NCI-H510A (cell line): ENCODE measurements around the gene SSBP2.
"Not testable (repeated sequence)": the region's sequence is repeated elsewhere in the genome, so short reads cannot be mapped to it uniquely, and the experiment has no call there.

Experiments
- DNase-seq: peaks from one replicate; lab custom pipeline; 2025; lab: John Stamatoyannopoulos, UW

The SSBP2 gene

DNA sequence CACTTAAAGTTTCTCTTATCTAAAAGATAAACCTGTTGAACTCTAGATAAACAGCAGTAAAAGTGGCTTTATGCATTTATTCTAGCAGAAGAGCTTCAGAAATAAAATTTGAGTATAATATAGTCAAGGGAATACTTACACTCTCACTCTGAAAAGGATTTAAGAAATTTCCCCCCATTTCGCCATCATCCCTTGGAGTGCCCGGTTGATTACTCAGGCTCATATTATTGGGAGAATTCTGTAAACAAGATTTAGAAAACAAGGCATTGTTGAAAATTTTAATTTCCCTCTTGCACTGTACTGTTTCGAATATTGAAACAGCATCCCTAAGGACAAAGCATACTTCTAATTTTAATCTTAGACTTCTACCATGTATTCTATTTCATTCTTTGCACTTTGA lies 322.5 kb downstream of the SSBP2 start:
- no peak for DNase-seq

DNA sequence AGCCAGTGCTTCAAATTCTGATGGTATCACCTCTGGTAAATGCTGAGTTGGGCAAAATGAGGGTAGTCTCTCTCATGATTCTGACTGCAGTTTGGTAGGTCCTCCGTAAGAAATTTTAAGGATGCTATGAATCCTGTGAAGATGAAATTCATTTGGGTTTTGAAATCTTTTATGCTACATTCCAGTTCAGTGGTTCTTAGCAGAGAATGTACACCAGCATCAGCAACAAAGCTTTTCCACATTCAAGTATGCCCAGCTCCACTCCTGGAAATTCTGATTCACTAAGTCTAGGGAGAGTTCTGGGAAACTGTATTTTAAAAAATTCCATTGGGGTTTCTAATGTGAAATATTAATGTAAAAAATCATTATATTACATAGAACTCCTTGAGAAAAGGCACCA lies 323.3 kb downstream of the SSBP2 start:
- no peak for DNase-seq

DNA sequence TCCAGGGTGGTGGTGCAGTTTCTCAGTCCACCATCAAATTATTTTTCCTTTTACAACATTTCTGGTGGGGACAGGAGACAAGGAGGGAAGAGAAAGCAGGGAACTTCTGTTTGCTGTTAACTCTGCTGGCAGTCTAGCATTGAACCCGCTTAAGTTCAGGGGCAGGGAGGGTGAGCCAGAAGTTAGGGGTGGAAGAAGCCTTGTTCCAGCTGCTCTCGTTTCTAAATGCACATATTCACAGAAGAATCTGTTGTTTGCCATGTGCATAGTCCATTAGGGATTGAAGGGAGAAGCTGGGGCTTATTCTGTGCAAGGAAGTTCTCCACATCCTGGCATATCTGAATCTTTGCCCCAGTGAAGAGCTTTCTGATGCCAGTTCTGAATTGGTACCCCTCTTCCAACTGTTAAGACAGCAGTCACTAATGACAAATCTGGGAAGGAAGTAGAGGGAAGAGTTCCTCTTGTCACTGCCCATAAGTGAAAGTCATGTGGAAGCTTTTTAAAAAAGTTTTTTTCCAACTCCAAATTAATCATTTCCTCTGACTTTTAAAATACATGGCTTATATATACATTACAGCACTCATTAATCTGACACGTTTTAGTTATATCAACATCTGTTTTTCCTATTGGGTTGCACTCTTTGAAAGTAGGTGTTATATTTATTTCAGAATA lies 324.4 kb downstream of the SSBP2 start:
- DNase-seq, result no peak

DNA sequence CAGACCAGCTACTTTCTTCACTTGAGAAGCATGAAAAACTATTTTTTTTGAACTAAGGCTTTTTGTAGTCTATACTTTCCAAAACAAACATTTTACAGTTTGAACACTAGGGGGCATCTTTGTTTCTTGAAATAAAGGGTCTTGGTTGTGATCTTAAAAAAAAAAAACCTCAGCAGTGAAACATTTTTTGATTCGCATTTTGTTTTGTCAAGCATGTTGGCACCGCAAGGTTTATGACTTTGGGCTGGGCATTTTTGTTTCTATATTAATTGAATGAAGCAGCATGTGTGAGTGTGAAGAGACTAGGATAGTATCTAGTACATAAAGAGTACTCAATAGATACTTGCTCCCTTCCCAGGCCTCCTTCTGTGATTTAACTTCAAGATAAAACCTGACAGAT lies 325.3 kb downstream of the SSBP2 start:
- no peak for DNase-seq

- no peak for DNase-seq
These were observed 326.2 kb downstream of the SSBP2 start for GRCh38 chr5:81424728-81425127.

- DNase-seq, result no peak
These were observed 328.2 kb downstream of the SSBP2 start for GRCh38 chr5:81422671-81423070.

DNA sequence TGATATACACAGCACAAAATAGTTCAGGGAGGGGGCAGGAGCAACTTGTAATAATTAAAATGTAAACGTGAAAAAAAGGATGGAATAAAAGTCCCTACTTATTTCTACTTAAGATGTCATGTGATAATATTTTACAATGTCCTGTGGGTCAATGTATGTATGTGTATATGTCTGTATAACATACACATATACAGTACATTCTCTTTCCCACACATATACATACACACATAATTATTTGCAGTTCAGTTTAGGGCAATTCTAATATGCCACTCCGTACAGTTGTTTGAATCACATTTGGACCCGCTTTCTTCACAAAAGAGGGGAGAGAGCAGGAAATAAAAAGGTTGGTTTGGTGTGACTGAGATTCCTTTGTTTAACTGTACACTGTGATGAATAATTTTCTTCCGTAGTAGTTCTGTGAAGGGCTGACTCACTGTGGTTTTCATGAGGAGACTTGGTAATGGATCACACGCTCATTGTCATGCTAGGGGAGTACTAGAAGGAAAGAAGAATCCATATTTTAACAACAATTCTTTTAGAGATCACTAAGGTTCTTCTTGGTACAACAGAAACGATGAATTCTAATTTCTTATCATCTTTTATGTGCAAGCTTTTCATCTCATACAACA lies 330.7 kb downstream of the SSBP2 start:
- no peak for DNase-seq

DNA sequence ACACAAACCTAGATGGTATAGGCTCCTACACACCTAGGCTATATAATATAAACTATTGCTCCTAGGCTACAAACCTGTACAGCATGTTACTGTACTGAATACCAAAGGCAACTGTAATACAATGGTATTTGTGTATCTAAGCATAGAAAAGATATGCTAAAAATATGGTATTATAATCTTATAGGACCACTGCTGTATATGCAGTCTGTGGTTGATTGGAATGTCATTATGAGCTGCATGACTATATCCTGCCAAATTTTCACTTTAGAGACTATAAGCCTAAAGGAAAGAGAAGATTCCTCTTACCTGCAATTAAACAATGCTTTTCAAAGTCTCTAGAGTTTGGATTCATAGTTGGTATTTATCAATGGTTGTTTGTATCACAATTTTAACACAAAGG lies 332.3 kb downstream of the SSBP2 start:
- DNase-seq, result no peak

GRCh38 chr5:81417052-81417451 lies 333.8 kb downstream of the SSBP2 start:
- DNase-seq, result no peak

GRCh38 chr5:81409896-81410295 lies 341.0 kb downstream of the SSBP2 start:
- no peak for DNase-seq

GRCh38 chr5:81409361-81409760 lies 341.5 kb downstream of the SSBP2 start:
- no peak for DNase-seq

- DNase-seq, result no peak
These were observed 342.4 kb downstream of the SSBP2 start for GRCh38 chr5:81408496-81408895.

GRCh38 chr5:81407811-81408210 lies 343.1 kb downstream of the SSBP2 start:
- not testable (repeated sequence) for DNase-seq

DNA sequence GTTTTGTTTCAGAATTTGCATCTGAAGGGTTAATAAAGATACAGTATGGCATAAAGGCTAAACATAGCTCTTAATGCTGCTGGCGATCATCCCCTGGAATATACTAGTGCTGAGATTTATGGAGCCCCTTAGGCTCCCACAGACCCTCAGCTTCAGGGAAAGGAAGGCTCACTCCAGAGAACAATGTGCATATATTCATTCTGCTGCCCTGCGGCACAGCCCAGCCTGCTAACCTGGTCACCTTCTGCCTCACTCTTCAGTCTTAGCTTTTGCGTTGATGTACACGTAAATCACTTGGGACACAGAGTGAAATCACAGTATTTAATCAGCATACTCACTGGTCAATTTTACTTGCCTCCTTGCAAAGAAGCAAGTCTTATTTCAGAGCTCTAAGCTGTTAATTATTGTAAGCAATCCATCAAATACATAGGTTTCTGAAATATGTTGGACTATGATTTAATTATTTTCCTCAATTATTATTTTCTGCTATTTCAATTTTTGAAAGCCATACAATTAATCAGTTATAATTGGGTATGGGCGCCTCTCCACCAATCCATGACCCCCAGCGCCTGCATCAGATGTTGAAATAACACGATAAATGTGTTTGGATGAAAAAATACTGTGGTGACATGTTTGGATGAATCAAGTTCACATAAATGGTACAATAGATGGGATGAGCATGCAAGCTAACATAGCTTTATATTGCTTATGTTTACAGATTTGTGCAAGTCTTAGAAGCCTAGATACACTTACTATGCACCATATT lies 345.6 kb downstream of the SSBP2 start:
- no peak for DNase-seq

DNA sequence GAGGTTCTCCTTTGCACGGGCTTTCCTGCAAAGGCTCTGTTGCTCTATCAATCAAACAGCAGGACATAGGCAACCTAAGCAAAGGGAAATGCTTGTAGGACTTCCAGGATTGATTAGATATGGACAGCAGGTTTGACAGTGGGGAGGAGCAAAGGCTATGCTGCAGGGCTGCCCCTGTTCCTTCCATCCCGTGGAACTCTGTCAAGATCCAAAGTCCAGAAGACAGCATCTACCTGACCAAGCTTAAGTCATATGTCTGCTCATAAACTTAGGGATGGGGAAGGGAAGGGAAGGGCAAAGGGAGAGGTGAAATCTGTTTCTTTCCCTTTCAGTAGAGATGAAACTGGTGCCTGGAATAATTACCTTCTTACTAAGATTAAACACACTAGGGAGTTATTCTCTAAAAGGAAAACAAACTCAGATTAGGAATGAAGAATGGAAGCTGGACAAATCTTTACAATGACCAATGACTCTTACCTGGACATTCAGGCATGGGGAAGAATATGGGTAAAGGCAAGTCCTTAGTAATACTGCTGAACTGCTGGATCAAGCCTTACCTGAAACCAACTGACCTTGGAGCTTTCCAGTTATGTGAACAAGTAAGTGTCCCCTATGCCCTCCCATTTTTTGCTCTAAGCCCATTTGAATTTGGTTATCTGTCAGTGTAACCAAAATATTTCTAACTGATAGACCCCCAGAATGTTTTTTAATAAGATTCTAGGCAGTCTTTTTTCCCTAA lies 348.5 kb downstream of the SSBP2 start:
- DNase-seq, result no peak

GRCh38 chr5:81401266-81401665 lies 349.6 kb downstream of the SSBP2 start:
- no peak for DNase-seq

- DNase-seq, result no peak
These were observed 350.5 kb downstream of the SSBP2 start for GRCh38 chr5:81400375-81400774.

DNA sequence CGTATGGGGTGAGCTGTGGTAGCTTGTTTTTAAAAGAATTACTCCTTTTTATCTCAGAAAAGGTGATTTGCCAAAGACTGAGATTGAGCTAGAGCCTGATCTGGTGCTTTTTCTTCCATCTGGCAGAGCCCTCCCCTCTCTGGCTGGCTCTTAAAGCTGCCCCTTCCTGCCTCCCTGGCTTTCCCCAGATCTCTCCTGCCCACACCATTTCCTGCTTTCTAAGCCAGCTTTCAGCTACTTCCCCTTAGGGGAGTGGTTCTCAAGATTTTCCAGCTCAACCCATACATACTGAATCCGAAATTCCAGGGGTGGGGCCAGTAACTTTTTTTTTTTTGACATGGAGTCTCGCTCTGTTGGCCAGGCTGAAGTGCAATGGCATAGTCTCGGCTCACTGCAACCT lies 352.2 kb downstream of the SSBP2 start:
- DNase-seq, result no peak

- no peak for DNase-seq
These were observed 353.7 kb downstream of the SSBP2 start for GRCh38 chr5:81397176-81397575.

DNA sequence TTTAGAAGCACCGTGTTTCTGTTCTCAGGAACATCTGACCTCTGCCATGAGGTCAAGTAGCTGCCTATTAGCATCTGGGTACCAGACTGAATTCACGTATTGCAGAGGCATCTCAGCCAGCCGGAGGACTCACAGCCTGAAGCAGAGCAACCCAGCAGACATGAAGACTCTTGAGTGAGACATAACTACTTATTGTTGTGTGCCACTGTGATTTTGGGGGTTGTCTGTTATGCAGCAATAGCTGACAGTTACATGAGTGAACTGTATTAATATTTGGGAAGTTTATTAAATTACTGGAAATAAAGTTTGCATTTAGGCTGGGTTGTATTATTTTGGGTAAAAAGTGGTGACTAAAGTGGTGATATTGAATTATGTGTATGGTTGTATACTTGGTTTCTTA lies 355.6 kb downstream of the SSBP2 start:
- no peak for DNase-seq

- DNase-seq, result no peak
These were observed 356.8 kb downstream of the SSBP2 start, which contains the start of gene ACOT12 for GRCh38 chr5:81393783-81394718. Gene ACOT12, minus strand, starts transcription at chr5:81394134. Its CDS starts 20 bp downstream, at chr5:81394114.
